Stimulated activated CD8-positive, alpha-beta memory T cell treated with anti-CD3 and anti-CD28 coated beads, Interleukin-15, amount 100 ng/mL, for 1 hour (primary cell): ENCODE results near the gene HSPA1A.
"Not testable (repeated sequence)": the region's sequence is repeated elsewhere in the genome, so short reads cannot be mapped to it uniquely, and the experiment has no call there.

Source experiments
- DNase-seq: peaks from one replicate; pipeline ENCODE4 v3.0.0-alpha.2; 2020; ENCODE audit warnings: low read depth

HSPA1A gene

GRCh38 chr6:31836474-31837368, 21.4 kb downstream of the HSPA1A start:
- DNase-seq = no peak

- DNase-seq = no peak
These were observed 22.2 kb downstream of the HSPA1A start for GRCh38 chr6:31837369-31838113.

- not testable (repeated sequence) for DNase-seq
These were observed 22.8 kb downstream of the HSPA1A start for GRCh38 chr6:31838114-31838553.

GRCh38 chr6:31838968-31839367, 23.6 kb downstream of the HSPA1A start:
- DNase-seq = no peak

- DNase-seq = not testable (repeated sequence)
These were observed 24.4 kb downstream of the HSPA1A start for GRCh38 chr6:31839779-31840126.

GRCh38 chr6:31842053-31842452, 26.7 kb downstream of the HSPA1A start:
- no peak for DNase-seq

GRCh38 chr6:31844507-31844906, 29.2 kb downstream of the HSPA1A start:
- DNase-seq = no peak

- no peak for DNase-seq
These were observed 32.1 kb downstream of the HSPA1A start for GRCh38 chr6:31847276-31847978.

- DNase-seq = no peak
These were observed 35.6 kb downstream of the HSPA1A start for GRCh38 chr6:31850765-31851484.

- DNase-seq = no peak
These were observed 36.1 kb downstream of the HSPA1A start for GRCh38 chr6:31851485-31851832.

- not testable (repeated sequence) for DNase-seq
These were observed 36.8 kb downstream of the HSPA1A start for GRCh38 chr6:31851980-31852718.

- DNase-seq = not testable (repeated sequence)
These were observed 42.4 kb downstream of the HSPA1A start for GRCh38 chr6:31857774-31858173.

- DNase-seq = no peak
These were observed 43.4 kb downstream of the HSPA1A start for GRCh38 chr6:31858707-31859106.

- no peak for DNase-seq
These were observed 44.6 kb downstream of the HSPA1A start for GRCh38 chr6:31859923-31860322.

GRCh38 chr6:31860349-31860748, 45.0 kb downstream of the HSPA1A start:
- DNase-seq = no peak

- DNase-seq = no peak
These were observed 45.8 kb downstream of the HSPA1A start for GRCh38 chr6:31861150-31861549.

- DNase-seq = no peak
These were observed 46.6 kb downstream of the HSPA1A start for GRCh38 chr6:31861919-31862343.

GRCh38 chr6:31862344-31863235, 47.2 kb downstream of the HSPA1A start, which contains the start of gene NEU1:
TSS of gene NEU1 (minus strand) at chr6:31862821. CDS start at chr6:31862776, 45 bp downstream.
- DNase-seq = peak; percentile 96

GRCh38 chr6:31864123-31864562, 48.8 kb downstream of the HSPA1A start:
- not testable (repeated sequence) for DNase-seq

GRCh38 chr6:31864818-31865204, 49.5 kb downstream of the HSPA1A start:
- no peak for DNase-seq
